GM19463 (cell line): ENCODE data around the gene LYPD5.
A peak's percentile ranks its signal among the peaks of the same experiment; 100 is the strongest.
"Not testable (repeated sequence)": the region's sequence is repeated elsewhere in the genome, so short reads cannot be mapped to it uniquely, and the experiment has no call there.

Experiments used
- ATAC-seq: cut with Tn5 transposase; IDR thresholded peaks from one replicate; pipeline ENCODE4 v1.9.1; 2021; ENCODE audit warnings: mild to moderate bottlenecking, moderate library complexity; ENCODE audit not compliant: unreplicated experiment

LYPD5 gene

GRCh38 chr19:43802216-43802951, at the start of gene LYPD5:
TSS of gene LYPD5 (minus strand) at chr19:43802447. CDS start at chr19:43802380, 67 bp downstream.
- no peak for ATAC-seq

- ATAC-seq = no peak
Observed at GRCh38 chr19:43848821-43849220, 46.6 kb upstream of the LYPD5 start.

GRCh38 chr19:43847884-43848283, 45.6 kb upstream of the LYPD5 start:
- ATAC-seq = no peak

- ATAC-seq = no peak
Observed at GRCh38 chr19:43847246-43847645, 45.0 kb upstream of the LYPD5 start.

- ATAC-seq = no peak
Observed at GRCh38 chr19:43842007-43842406, 39.8 kb upstream of the LYPD5 start.

- no peak for ATAC-seq
Observed at GRCh38 chr19:43839139-43839538, 36.9 kb upstream of the LYPD5 start.

- ATAC-seq = peak; percentile 85
Observed at GRCh38 chr19:43826787-43827754, 24.8 kb upstream of the LYPD5 start, which contains the start of gene ZNF283. TSS of gene ZNF283 (plus strand) at chr19:43827321. CDS start at chr19:43833505, 6,184 bp downstream.

- not testable (repeated sequence) for ATAC-seq
Observed at GRCh38 chr19:43824572-43824971, 22.3 kb upstream of the LYPD5 start.

GRCh38 chr19:43823856-43824255, 21.6 kb upstream of the LYPD5 start:
- not testable (repeated sequence) for ATAC-seq

- no peak for ATAC-seq
Observed at GRCh38 chr19:43820884-43821215, 18.6 kb upstream of the LYPD5 start.

- ATAC-seq = no peak
Observed at GRCh38 chr19:43820098-43820883, 18.0 kb upstream of the LYPD5 start.

- ATAC-seq = no peak
Observed at GRCh38 chr19:43818500-43818899, 16.3 kb upstream of the LYPD5 start.

- ATAC-seq = not testable (repeated sequence)
Observed at GRCh38 chr19:43817454-43817853, 15.2 kb upstream of the LYPD5 start.

- ATAC-seq = no peak
Observed at GRCh38 chr19:43814663-43815352, 12.6 kb upstream of the LYPD5 start.

GRCh38 chr19:43812688-43813087, 10.4 kb upstream of the LYPD5 start:
- no peak for ATAC-seq

GRCh38 chr19:43812259-43812658, 10.0 kb upstream of the LYPD5 start:
- no peak for ATAC-seq

GRCh38 chr19:43811837-43812236, 9.6 kb upstream of the LYPD5 start:
- no peak for ATAC-seq

- no peak for ATAC-seq
Observed at GRCh38 chr19:43809762-43810696, 7.8 kb upstream of the LYPD5 start.

- ATAC-seq = no peak
Observed at GRCh38 chr19:43807651-43808050, 5.4 kb upstream of the LYPD5 start.
